Suppressor macrophage treated with lipopolysaccharide for 4 hours (primary cell): Measurements from ENCODE around the gene S1PR5.

Experiments used
- DNase-seq: peaks from one replicate; pipeline ENCODE4 v3.0.0-alpha.2; 2020

S1PR5 gene

GRCh38 chr19:10514211-10515145 is 2.8 kb downstream of the S1PR5 start:
- DNase-seq, result no peak

- DNase-seq, result no peak
Observed at GRCh38 chr19:10513223-10513622, 4.0 kb downstream of the S1PR5 start.

GRCh38 chr19:10510301-10510802 is 6.9 kb downstream of the S1PR5 start:
- DNase-seq, result no peak

GRCh38 chr19:10508707-10509106 is 8.5 kb downstream of the S1PR5 start:
- DNase-seq, result no peak

- no peak for DNase-seq
Observed at GRCh38 chr19:10508036-10508435, 9.2 kb downstream of the S1PR5 start.

- DNase-seq, result peak; percentile 83
Observed at GRCh38 chr19:10505583-10506229, 11.5 kb downstream of the S1PR5 start.

- no peak for DNase-seq
Observed at GRCh38 chr19:10503002-10503789, 14.1 kb downstream of the S1PR5 start, which contains the start of gene KEAP1. Gene KEAP1 (minus strand): TSS chr19:10503356. CDS start chr19:10500033, 3,323 bp downstream.

- DNase-seq, result peak; percentile 95
Observed at GRCh38 chr19:10502524-10503001, 14.7 kb downstream of the S1PR5 start.

- DNase-seq, result peak; percentile 69
Observed at GRCh38 chr19:10501971-10502523, 15.2 kb downstream of the S1PR5 start.

GRCh38 chr19:10500247-10500592 is 17.0 kb downstream of the S1PR5 start:
- no peak for DNase-seq

- no peak for DNase-seq
Observed at GRCh38 chr19:10499550-10500246, 17.5 kb downstream of the S1PR5 start.

- no peak for DNase-seq
Observed at GRCh38 chr19:10497371-10497770, 19.9 kb downstream of the S1PR5 start.

GRCh38 chr19:10491472-10492047 is 25.7 kb downstream of the S1PR5 start:
- DNase-seq, result no peak

- no peak for DNase-seq
Observed at GRCh38 chr19:10486551-10486950, 30.7 kb downstream of the S1PR5 start.

GRCh38 chr19:10478903-10479384 is 38.3 kb downstream of the S1PR5 start:
- DNase-seq, result peak; percentile 86

- no peak for DNase-seq
Observed at GRCh38 chr19:10478476-10478875, 38.8 kb downstream of the S1PR5 start.

- no peak for DNase-seq
Observed at GRCh38 chr19:10474962-10475451, 42.2 kb downstream of the S1PR5 start.

GRCh38 chr19:10473192-10473591 is 44.1 kb downstream of the S1PR5 start:
- no peak for DNase-seq

- peak; percentile 38 for DNase-seq
Observed at GRCh38 chr19:10471909-10472308, 45.3 kb downstream of the S1PR5 start.

GRCh38 chr19:10468133-10468532 is 49.1 kb downstream of the S1PR5 start:
- no peak for DNase-seq

- no peak for DNase-seq
Observed at GRCh38 chr19:10467104-10467706, 50.0 kb downstream of the S1PR5 start.
